GM12892 (cell line): Measurements from ENCODE around the gene SGPP2.

Experiments used
- POLR2A ChIP-seq: IDR thresholded peaks from 2 replicates; pipeline ENCODE4 v1.6.1; 2011; ENCODE audit warnings: low read depth, low read length, control low read depth
- POLR2AphosphoS5 ChIP-seq: IDR thresholded peaks from 2 replicates; pipeline ENCODE4 v1.6.1; 2011; ENCODE audit warnings: low read depth, low read length, control low read depth

GRCh38 chr2:222522082-222522481 is 97.7 kb downstream of the SGPP2 start:
- no peak for TF ChIP-seq POLR2AphosphoS5
- TF ChIP-seq POLR2A = no peak
